K562 (cell line): ENCODE data around the gene MDFIC2. TPM values are rescaled to one million over a fixed set of nuclear protein-coding genes. Genes with fewer than 3 reads are reported as not detected.

Experiments
- CHAMP1 ChIP-seq: fragments of 450-650 bp; IDR thresholded peaks from 2 replicates; pipeline ENCODE4 v1.6.1; 2016; ENCODE audit warnings: mild to moderate bottlenecking
- DMBX1 ChIP-seq: fragments of 250-450 bp; sonication (Bioruptor Pico); IDR thresholded peaks from 2 replicates; pipeline ENCODE4 v1.8.0; 2022; ENCODE audit warnings: inconsistent platforms, mild to moderate bottlenecking, moderate library complexity, borderline replicate concordance
- DNMT1 ChIP-seq: fragments of 450-650 bp; IDR thresholded peaks from 2 replicates; pipeline ENCODE4 v1.6.1; 2016; ENCODE audit warnings: antibody characterized with exemption, mild to moderate bottlenecking
- HDAC2 ChIP-seq: fragments of 450-650 bp; IDR thresholded peaks from 2 replicates; pipeline ENCODE4 v1.6.1; 2016; ENCODE audit warnings: mild to moderate bottlenecking
- KDM1A ChIP-seq, 2 experiments: fragments of 450-650 bp; IDR thresholded peaks; 2 replicates each; pipeline ENCODE4 v1.6.1; 2016; ENCODE audit warnings: mild to moderate bottlenecking in 2 of 2
- OTX1 ChIP-seq: fragments of 450-650 bp; formaldehyde crosslinking; IDR thresholded peaks from 2 replicates; pipeline ENCODE4 v1.4.0; 2022; ENCODE audit warnings: mild to moderate bottlenecking
- PHF20 ChIP-seq: fragments of 450-650 bp; IDR thresholded peaks from 2 replicates; pipeline ENCODE4 v1.6.1; 2018; ENCODE audit not compliant: partially characterized antibody
- POLR2AphosphoS5 ChIP-seq: IDR thresholded peaks from 2 replicates; pipeline ENCODE4 v1.6.1; 2011; ENCODE audit warnings: mild to moderate bottlenecking, low read depth, low read length, moderate library complexity; ENCODE audit not compliant: control insufficient read depth, insufficient read depth
- RBM25 ChIP-seq: fragments of 200-400 bp; formaldehyde crosslinking; IDR thresholded peaks from 2 replicates; pipeline ENCODE4 v1.6.1; 2018; ENCODE audit warnings: low read length, low read depth, moderate library complexity; ENCODE audit not compliant: severe bottlenecking
- RCOR1 ChIP-seq, 2 experiments: IDR thresholded peaks; 2 replicates each; pipeline ENCODE4 v1.6.1; 2012; ENCODE audit warnings: low read depth in 2 of 2, low read length in 2 of 2, borderline replicate concordance in 1 of 2, improper control_type of control experiment in 1 of 2
- U2AF1 ChIP-seq: fragments of 200-400 bp; formaldehyde crosslinking; optimal IDR thresholded peaks from 2 replicates; pipeline ENCODE3; 2017; ENCODE audit warnings: mild to moderate bottlenecking, low read depth, low read length, moderate library complexity
- ZNF23 ChIP-seq: fragments of 250-450 bp; sonication (Bioruptor Pico); IDR thresholded peaks from 2 replicates; pipeline ENCODE4 v1.4.0; 2020; ENCODE audit warnings: mild to moderate bottlenecking
- polyA plus RNA-seq, 8 experiments: library from polyadenylated mRNA; depleted of rRNA in 4 of 8; stranded (reverse) in 5 of 8; unstranded in 3 of 8; fragments of >200 nt; fragmentation: Nextera tagmentation in 2 of 8; fragmentation: Illumina TruSeq in 1 of 8; extraction: Ambion mirVana in 2 of 8; extraction: Trizol in 1 of 8; gene quantifications; 2 replicates each; pipeline versions ENCODE4 v1.2.1 to v1.2.3, GENCODE V29; 2011 to 2014; ENCODE audit warnings: inconsistent platforms in 1 of 8, missing spikeins in 1 of 8
- total RNA-seq, 7 experiments: library from RNA; depleted of rRNA in 6 of 7; stranded (reverse); fragments of >200 nt in 6 of 7; fragmentation: Illumina TruSeq in 2 of 7; extraction: Trizol in 2 of 7; gene quantifications; 2 replicates each; pipeline versions ENCODE4 v1.2.1 to v1.2.3, GENCODE V29; 2011 to 2021; ENCODE audit warnings: low replicate concordance in 1 of 7

Gene MDFIC2
- total and polyA plus RNA-seq, 9 of the 15 experiments (the other 6 are each of a cell fraction or from before 2014, with no cell fraction given): not detected

GRCh38 chr3:70291097-70291482, 21.3 kb downstream of the MDFIC2 start (continued):
- TF ChIP-seq U2AF1: no peak
- TF ChIP-seq DNMT1: no peak
- TF ChIP-seq KDM1A (IDR thresholded peaks at IDR 0.05): peak; percentile 40 to 51; a peak in 3 of 4 replicates
- TF ChIP-seq PHF20: peak; percentile 28
- peak; percentile 86 for TF ChIP-seq RBM25
- TF ChIP-seq DMBX1: no peak
- TF ChIP-seq ZNF23 (CRISPR knock-in tag): no peak
- TF ChIP-seq RCOR1 (IDR thresholded peaks at IDR 0.05; ENCODE audit: borderline replicate concordance in 1 of 2, low read depth in 2 of 2, low read length in 2 of 2): peak in 1 of 2 experiments; percentile 43; a peak in 1 of 4 replicates
- no peak for TF ChIP-seq OTX1 (CRISPR knock-in tag)
- TF ChIP-seq POLR2AphosphoS5: no peak
- TF ChIP-seq CHAMP1: no peak
- peak; percentile 58; the same call in 1 of the 2 replicates for TF ChIP-seq HDAC2
- TF ChIP-seq, all 486 proteins: peak for 10
